ENCODE results near the gene RHOBTB3. TPM values are rescaled to one million over a fixed set of nuclear protein-coding genes. Genes with fewer than 3 reads are reported as not detected.

The RHOBTB3 gene
- total RNA-seq, 1 experiment from 2014 or later = 6.8 TPM

DNA sequence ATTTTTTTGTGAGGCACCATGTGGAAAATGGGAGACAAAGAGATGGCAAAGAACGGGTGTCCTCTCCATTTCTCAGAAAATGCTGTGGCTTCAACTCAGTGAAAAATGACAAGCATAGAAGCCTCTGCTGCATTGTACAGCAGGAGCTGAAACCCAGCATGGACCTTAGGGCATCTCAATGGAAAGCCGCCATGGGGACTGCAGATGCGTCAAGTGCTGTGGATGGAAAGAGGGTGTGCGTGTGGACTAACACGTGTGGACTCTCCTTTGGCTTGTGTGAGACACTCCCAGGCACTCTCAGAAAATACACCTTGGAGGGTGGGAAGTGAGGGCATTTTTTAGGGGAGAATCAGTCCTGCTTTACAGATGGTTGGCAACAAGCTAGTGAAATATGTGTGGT, 93.6 kb downstream of the RHOBTB3 start:
- H2BK15ac ChIP-seq (ENCODE audit: low read depth, low read length) = no peak overlapping the region
- H3K27me3 Mint-ChIP-seq (ENCODE audit: low read depth) = peaks cover 7% of the 10 kb centered on the region
- no peak overlapping the region for H2BK120ac ChIP-seq (ENCODE audit: low read depth, low read length, poor library complexity, severe bottlenecking)
- H2BK20ac ChIP-seq (ENCODE audit: low read depth, low read length, poor library complexity, severe bottlenecking) = no peak overlapping the region
- H3K36me3 Mint-ChIP-seq (ENCODE audit: insufficient read depth in 1 of 3, low read depth in 3 of 3) = no peaks in the 10 kb centered on the region
- DNase-seq = no peak
- H3K56ac ChIP-seq (ENCODE audit: insufficient read length, low read depth, low read length) = no peak overlapping the region
- H3K4me2 ChIP-seq (ENCODE audit: insufficient read depth, insufficient read length, low read length) = no peak overlapping the region
- no peak overlapping the region for H3K4me3 Mint-ChIP-seq
- no peak overlapping the region for H2BK12ac ChIP-seq (ENCODE audit: insufficient read length, low read depth, low read length)
- H2BK5ac ChIP-seq (ENCODE audit: insufficient read length, low read length) = no peak overlapping the region
- H4K8ac ChIP-seq (replicated peaks; ENCODE audit: insufficient read length, low read depth, low read length) = peak overlapping the region; percentile 18
- H4K20me1 ChIP-seq (ENCODE audit: control insufficient read depth, insufficient read depth, insufficient read length) = no peaks in the 10 kb centered on the region
- WGBS (ENCODE audit: extremely low coverage, insufficient read length, low lambda C conversion rate) = no CpG with 5 or more reads among the region's 5 CpGs
- TF ChIP-seq, protein P1, sequence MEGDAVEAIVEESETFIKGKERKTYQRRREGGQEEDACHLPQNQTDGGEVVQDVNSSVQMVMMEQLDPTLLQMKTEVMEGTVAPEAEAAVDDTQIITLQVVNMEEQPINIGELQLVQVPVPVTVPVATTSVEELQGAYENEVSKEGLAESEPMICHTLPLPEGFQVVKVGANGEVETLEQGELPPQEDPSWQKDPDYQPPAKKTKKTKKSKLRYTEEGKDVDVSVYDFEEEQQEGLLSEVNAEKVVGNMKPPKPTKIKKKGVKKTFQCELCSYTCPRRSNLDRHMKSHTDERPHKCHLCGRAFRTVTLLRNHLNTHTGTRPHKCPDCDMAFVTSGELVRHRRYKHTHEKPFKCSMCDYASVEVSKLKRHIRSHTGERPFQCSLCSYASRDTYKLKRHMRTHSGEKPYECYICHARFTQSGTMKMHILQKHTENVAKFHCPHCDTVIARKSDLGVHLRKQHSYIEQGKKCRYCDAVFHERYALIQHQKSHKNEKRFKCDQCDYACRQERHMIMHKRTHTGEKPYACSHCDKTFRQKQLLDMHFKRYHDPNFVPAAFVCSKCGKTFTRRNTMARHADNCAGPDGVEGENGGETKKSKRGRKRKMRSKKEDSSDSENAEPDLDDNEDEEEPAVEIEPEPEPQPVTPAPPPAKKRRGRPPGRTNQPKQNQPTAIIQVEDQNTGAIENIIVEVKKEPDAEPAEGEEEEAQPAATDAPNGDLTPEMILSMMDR (conservative IDR thresholded peaks at IDR 0.05) = no peak
- H3K79me2 ChIP-seq (ENCODE audit: insufficient read depth, low read length) = no peaks in the 10 kb centered on the region
- no peak overlapping the region for H4K91ac ChIP-seq (ENCODE audit: insufficient read length, low read depth, low read length)
- H3K23ac ChIP-seq (ENCODE audit: insufficient read length, low read depth, low read length) = no peak overlapping the region
- H3K4ac ChIP-seq (ENCODE audit: low read depth, low read length) = no peak overlapping the region
- H3T11ph ChIP-seq (ENCODE audit: low read length) = no peak overlapping the region
- H3K27me3 ChIP-seq (ENCODE audit: insufficient read depth, low read length) = no peaks in the 10 kb centered on the region
- no peak overlapping the region for H4K5ac ChIP-seq (ENCODE audit: insufficient read length, low read depth, low read length)
- H2AK5ac ChIP-seq (ENCODE audit: insufficient read length, low read length) = no peak overlapping the region
- no peak overlapping the region for H3K14ac ChIP-seq (ENCODE audit: insufficient read depth, low read length)
- no peak overlapping the region for H2AFZ ChIP-seq (ENCODE audit: low read length)
- H3K4me1 ChIP-seq (ENCODE audit: insufficient read depth, low read length) = peaks cover 6% of the 10 kb centered on the region; the same call in 1 of the 2 replicates
- H3K27ac Mint-ChIP-seq = no peak overlapping the region
- H3K79me1 ChIP-seq (ENCODE audit: insufficient read depth, low read depth, low read length, poor library complexity, severe bottlenecking) = no peaks in the 10 kb centered on the region
- H3K4me1 Mint-ChIP-seq = peaks cover 28 to 29% of the 10 kb centered on the region in 2 experiments
- no peak overlapping the region for H3K9ac ChIP-seq (ENCODE audit: extremely low read depth, insufficient read length, low read length)
- H3K23me2 ChIP-seq (ENCODE audit: insufficient read length, low read depth, low read length, poor library complexity, severe bottlenecking) = peaks cover 9% of the 10 kb centered on the region
- H3K9me3 ChIP-seq (ENCODE audit: control insufficient read depth, low read depth, low read length) = no peaks in the 10 kb centered on the region
- H3K9me3 Mint-ChIP-seq = no peaks in the 10 kb centered on the region
- H3K18ac ChIP-seq (ENCODE audit: insufficient read length, low read depth, low read length) = no peak overlapping the region
- H3K27ac ChIP-seq (ENCODE audit: insufficient read length, low read depth, low read length) = no peak overlapping the region
